Hematopoietic multipotent progenitor cell treated with erythropoietin and hydrocortisone succinate and interleukin-3 and kit ligand, for 8 days (in vitro differentiated cells): ENCODE data around the gene RNF112.

ENCODE experiments used
- DNase-seq: peaks from one replicate; pipeline ENCODE4 v3.0.0-alpha.2; 2015

Gene RNF112

DNA sequence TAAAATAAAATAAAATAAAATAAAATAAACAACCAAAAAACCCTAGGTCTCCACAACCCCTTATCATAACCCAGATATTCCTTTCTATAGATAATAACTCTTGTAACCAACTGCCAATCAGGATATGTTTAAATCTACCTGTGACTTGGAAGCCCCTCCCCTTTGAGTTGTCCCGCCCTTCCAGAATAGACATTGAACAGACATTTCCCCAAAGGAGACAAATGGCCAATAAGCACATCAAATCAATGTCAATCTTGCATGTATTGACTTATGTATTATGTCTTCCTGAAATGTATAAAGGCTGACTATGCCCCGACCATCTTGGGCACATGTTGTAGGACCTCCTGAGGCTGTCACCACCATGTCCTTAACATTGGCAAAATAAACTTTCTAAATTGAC, 34.2 kb upstream of the RNF112 start:
- peak; percentile 41 for DNase-seq

- peak; percentile 98 for DNase-seq
Measured at GRCh38 chr17:19377602-19378415, 33.2 kb upstream of the RNF112 start.

- no peak for DNase-seq
Measured at GRCh38 chr17:19378416-19379360, 32.3 kb upstream of the RNF112 start, which contains the start of gene MAPK7. MAPK7 (plus strand) TSS chr17:19378498; CDS start chr17:19378901, 403 bp downstream.

- DNase-seq = no peak
Measured at GRCh38 chr17:19379361-19380065, 31.5 kb upstream of the RNF112 start.

DNA sequence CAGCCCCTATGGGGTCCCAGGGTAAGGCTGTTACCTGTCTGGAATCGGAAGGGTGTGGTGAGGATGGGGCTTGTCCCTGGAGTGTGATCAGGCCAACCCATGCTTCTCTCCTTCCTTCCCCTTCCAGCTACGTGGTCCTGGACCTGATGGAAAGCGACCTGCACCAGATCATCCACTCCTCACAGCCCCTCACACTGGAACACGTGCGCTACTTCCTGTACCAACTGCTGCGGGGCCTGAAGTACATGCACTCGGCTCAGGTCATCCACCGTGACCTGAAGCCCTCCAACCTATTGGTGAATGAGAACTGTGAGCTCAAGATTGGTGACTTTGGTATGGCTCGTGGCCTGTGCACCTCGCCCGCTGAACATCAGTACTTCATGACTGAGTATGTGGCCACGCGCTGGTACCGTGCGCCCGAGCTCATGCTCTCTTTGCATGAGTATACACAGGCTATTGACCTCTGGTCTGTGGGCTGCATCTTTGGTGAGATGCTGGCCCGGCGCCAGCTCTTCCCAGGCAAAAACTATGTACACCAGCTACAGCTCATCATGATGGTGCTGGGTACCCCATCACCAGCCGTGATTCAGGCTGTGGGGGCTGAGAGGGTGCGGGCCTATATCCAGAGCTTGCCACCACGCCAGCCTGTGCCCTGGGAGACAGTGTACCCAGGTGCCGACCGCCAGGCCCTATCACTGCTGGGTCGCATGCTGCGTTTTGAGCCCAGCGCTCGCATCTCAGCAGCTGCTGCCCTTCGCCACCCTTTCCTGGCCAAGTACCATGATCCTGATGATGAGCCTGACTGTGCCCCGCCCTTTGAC, 30.3 kb upstream of the RNF112 start:
- no peak for DNase-seq

GRCh38 chr17:19381361-19381740, 29.7 kb upstream of the RNF112 start:
- no peak for DNase-seq

- no peak for DNase-seq
Measured at GRCh38 chr17:19381741-19382444, 29.1 kb upstream of the RNF112 start.

DNA sequence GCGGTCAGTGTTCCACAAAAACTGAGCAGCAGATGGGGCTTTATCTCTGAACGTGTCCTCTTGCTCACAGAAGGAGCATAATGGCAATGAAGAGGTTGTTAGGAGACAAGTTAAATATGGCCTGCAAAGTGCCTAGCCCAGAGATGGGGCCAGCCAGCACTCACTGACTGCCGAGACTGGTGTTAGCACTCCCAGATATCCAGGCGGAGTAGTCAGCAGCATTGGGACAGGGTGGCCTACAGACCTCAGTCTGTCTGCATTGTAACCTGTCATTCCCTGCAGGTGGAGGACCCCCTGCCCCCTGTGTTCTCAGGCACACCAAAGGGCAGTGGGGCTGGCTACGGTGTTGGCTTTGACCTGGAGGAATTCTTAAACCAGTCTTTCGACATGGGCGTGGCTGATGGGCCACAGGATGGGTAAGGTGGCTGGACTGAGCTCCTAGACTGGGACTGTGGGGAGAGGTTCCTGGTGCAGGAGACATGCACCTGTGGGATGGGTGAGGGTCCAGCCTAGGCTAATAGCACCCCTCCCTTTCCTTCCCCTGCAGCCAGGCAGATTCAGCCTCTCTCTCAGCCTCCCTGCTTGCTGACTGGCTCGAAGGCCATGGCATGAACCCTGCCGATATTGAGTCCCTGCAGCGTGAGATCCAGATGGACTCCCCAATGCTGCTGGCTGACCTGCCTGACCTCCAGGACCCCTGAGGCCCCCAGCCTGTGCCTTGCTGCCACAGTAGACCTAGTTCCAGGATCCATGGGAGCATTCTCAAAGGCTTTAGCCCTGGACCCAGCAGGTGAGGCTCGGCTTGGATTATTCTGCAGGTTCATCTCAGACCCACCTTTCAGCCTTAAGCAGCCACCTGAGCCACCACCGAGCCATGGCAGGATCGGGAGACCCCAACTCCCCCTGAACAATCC, 28.2 kb upstream of the RNF112 start:
- DNase-seq = no peak

- DNase-seq = no peak
Measured at GRCh38 chr17:19383681-19384470, 27.2 kb upstream of the RNF112 start.

DNA sequence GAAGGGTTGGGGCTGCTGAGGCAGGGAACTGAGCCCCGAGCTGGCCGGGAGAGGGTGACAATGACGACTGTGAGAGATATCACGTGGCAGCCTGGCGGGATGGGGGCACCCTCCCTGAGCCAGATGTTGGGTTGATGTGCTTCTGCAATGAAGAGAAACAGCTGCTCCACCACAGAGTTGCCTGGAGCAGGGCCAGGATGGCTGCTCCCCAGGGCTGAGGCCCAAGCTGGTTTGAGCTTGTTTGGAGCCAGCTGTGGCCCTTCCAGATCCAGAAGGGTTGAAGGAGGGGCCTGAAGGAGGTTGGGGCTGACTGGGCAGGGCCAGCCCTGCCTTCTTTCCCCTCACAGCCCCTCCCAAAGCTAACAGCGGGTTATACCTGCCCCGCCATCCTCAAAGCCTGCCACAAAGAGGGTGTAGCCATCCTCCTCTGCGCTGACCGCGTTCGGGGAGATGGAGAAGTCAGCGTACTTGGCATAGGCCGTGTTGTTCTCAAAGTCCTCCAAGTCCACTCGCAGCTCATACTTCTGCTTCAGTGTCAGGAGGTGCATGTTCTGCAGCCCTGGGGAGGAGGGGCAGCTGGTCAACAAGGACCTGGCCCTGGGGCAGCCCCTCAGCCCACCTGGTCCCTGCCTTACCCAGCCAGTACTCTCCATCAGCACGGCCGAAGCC, 26.2 kb upstream of the RNF112 start:
- peak; percentile 97 for DNase-seq

- DNase-seq = no peak
Measured at GRCh38 chr17:19385521-19385983, 25.5 kb upstream of the RNF112 start.

- DNase-seq = no peak
Measured at GRCh38 chr17:19386051-19386929, 24.7 kb upstream of the RNF112 start.

- no peak for DNase-seq
Measured at GRCh38 chr17:19386974-19387920, 23.8 kb upstream of the RNF112 start, which contains the start of gene MFAP4. MFAP4 (minus strand) TSS chr17:19387190; CDS start chr17:19387155, 35 bp downstream.

DNA sequence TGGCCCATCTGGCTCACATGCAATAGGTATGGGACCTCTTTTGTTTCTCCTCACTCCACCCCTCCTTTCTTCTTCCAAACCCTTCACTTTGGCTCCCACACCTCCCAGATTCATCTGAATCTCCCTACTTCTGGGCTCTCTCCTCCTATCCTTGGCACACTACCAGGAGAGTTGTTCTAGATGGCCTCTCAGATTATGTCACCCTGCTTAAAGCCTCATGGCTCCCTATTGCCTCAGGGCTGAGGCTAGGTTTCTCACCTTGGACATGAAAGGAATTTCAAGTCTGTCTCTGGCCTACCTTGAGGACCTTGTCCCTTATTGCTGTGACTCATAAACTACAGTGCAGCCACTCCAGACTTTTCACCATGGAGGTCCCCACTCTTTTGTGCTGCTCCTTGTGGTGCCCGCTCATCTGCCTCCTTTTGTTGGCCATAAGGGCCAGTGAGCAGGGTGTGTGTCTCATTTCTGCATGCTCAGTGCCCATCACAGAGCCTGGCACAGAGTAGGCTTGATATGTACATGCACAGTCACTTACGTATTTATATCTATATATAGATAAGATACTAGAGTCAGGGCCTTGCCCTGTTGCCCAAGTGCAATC, 23.0 kb upstream of the RNF112 start:
- no peak for DNase-seq

DNA sequence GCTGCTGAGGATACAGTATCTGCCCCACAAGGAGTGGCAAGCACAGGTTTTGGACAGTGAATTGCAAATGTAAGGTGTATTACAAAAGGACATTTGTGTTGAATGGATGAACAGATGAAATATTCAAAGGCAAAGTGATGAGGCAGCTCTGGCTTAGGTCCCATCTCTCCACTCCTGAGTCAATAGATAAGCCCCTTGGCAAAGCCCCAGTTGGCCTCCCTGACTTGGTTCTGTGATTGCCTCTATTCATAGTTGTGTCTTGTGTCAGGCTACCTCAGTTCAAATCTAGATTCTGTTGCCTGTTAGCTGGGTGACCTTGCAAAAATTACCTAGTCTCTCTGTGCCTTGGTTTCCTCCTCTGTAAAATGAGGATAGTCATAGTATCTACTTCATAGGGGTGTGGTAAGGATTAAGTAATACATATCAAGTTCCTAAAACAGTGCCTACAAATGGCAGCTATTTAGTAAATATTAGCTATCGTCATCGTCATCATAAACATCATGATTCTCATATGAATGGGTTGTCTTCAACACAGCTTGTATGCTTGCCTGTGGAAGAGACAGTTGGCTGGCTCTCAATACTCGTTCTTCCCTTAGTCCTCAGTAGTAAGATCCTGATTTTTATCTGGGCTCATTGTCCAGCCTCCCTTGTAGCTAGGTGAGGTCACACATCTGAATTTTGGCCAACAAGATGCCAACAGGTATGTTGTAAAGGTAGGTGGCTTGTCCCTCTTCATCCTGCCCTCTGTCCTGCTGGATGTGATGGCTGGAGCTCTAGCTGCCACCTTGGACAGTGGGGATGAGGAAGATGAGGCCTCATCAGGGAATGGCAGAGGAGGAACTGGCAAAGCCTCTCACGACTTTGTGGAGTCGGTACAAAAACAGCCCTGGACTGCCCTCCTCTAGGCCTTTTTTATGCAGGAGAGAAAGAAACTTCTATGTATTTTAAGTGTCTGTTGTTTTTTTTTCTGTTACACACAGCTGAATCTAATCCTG, 21.9 kb upstream of the RNF112 start:
- peak; percentile 79 for DNase-seq
